ENCODE data around the gene KASH5.

DNA sequence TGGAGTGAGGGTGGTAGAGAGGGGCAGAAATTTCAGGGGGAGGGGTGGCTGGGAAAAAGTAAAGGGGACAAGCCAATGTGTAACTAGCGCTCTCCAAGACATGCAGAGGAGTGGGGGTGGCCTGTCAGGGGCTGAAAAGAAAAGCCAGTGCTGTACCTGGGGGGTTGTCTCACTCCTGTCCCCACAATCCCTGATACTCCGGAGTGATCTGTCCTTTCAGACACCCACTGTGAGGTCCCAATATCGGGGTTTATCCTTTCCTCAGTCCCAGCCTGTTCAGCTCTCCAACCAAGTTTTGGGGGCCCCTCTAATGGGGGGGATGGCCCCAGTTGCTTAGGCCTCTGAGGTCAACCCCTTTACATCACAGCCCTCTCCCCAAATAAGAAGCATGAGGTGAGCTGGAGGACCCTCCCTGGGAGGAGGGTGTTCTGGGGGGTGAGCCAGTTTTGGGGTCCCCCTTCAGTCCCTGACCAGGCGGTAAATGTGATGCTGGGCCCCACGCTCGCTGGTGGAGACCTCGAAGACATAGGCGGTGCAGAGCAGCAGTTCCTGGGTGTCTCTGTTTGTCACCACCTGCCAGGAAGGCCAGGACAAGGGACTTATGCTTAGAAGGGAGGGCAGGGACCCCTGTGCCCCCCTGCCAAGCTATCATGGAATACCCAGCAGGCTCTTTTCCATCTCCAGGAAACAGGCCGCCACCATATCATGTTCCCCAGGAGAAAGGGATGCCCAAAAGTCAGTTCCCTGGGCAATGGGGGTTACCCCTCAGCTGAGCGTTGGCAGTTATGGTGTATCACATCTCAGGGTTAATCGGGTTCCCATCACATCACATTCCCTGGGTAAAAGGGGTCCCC is 47.0 kb upstream of the KASH5 start:
- TF ChIP-seq CTCF (IDR thresholded peaks at IDR 0.05; ENCODE audit: low read depth, low read length, missing input control) (no peak), RAD21 (IDR thresholded peaks at IDR 0.05) (no peak)
